PC-9 (cell line): ENCODE data around the gene ABTB2. TPM values are rescaled to one million over a fixed set of nuclear protein-coding genes. Genes with fewer than 3 reads are reported as not detected.

Experiments
- BruUV-seq: library from RNA; stranded (reverse); fragments of 400-500 nt; replicated peaks from 2 replicates; lab custom pipeline; 2021; lab: Mats Ljungman, UMichigan
- CTCF ChIA-PET: fragments of 300-600 bp; sonication (Branson Sonifier 250); formaldehyde crosslinking; loops from one replicate; lab custom pipeline; 2022; ENCODE audit warnings: antibody characterized with exemption; lab: Charles Lee
- POLR2A ChIA-PET: fragments of 300-600 bp; sonication (Branson Sonifier 250); formaldehyde crosslinking; loops from one replicate; lab custom pipeline; 2022; ENCODE audit warnings: antibody characterized with exemption; ENCODE audit not compliant: unreplicated experiment; lab: Charles Lee
- DNase-seq, 2 experiments: peaks; one replicate each; pipeline versions ENCODE4 v3.0.0 to v3.0.0-alpha.2; 2015 to 2022; ENCODE audit warnings: mixed read lengths in 1 of 2
- H2AFZ ChIP-seq: fragments of 200-600 bp; sonication (generic); 2 replicates; pipeline ENCODE4 v1.8.1; 2017; ENCODE audit warnings: antibody characterized with exemption
- H3F3A ChIP-seq: fragments of 200-600 bp; sonication (generic); 2 replicates; pipeline ENCODE4 v1.8.1; 2017; ENCODE audit warnings: antibody characterized with exemption, mild to moderate bottlenecking, low read depth; ENCODE audit not compliant: insufficient read depth
- H3K27ac ChIP-seq: fragments of 200-600 bp; sonication (generic); 2 replicates; pipeline ENCODE4 v1.6.1; 2016; ENCODE audit warnings: mixed run types
- H3K27me3 ChIP-seq: fragments of 200-600 bp; sonication (generic); 2 replicates; pipeline ENCODE4 v1.6.1; 2016; ENCODE audit warnings: low read depth, mixed run types; ENCODE audit not compliant: insufficient read depth
- H3K36me3 ChIP-seq: fragments of 200-600 bp; sonication (generic); 2 replicates; pipeline ENCODE4 v1.6.1; 2016; ENCODE audit warnings: low read depth, mixed run types
- H3K4me1 ChIP-seq: fragments of 200-600 bp; sonication (generic); replicated peaks from 2 replicates; pipeline ENCODE4 v1.6.1; 2016; ENCODE audit warnings: mixed run types; ENCODE audit not compliant: insufficient read depth
- H3K4me2 ChIP-seq: fragments of 200-600 bp; sonication (generic); 2 replicates; pipeline ENCODE4 v1.6.1; 2017; ENCODE audit warnings: mixed run types
- H3K4me3 ChIP-seq: fragments of 200-600 bp; sonication (generic); 2 replicates; pipeline ENCODE4 v1.6.1; 2016; ENCODE audit warnings: mixed run types
- H3K79me2 ChIP-seq: fragments of 200-600 bp; sonication (generic); 2 replicates; pipeline ENCODE4 v1.6.1; 2017; ENCODE audit warnings: low read depth, mixed run types
- H3K9me2 ChIP-seq: fragments of 200-600 bp; sonication (generic); 2 replicates; pipeline ENCODE4 v1.8.1; 2017; ENCODE audit warnings: mild to moderate bottlenecking; ENCODE audit not compliant: insufficient read depth
- H3K9me3 ChIP-seq: fragments of 200-600 bp; sonication (generic); 2 replicates; pipeline ENCODE4 v1.8.1; 2016; ENCODE audit warnings: low read depth; ENCODE audit not compliant: insufficient read depth
- H4K20me1 ChIP-seq: fragments of 200-600 bp; sonication (generic); 2 replicates; pipeline ENCODE4 v1.8.1; 2017; ENCODE audit not compliant: insufficient read depth
- EZH2 ChIP-seq: fragments of 200-600 bp; sonication (generic); IDR thresholded peaks from 2 replicates; pipeline ENCODE4 v1.8.0; 2017; ENCODE audit warnings: antibody characterized with exemption, low read depth
- intact Hi-C: fragments of 100-400 bp; cut with micrococcal nuclease; formaldehyde crosslinking; loops from one replicate; pipeline ENCODE4 v1.10.0; 2022; ENCODE audit not compliant: unreplicated experiment
- total RNA-seq: library from RNA; stranded (reverse); gene quantifications from 2 replicates; pipeline ENCODE4 v1.2.3, GENCODE V29; 2021
- TF ChIP-seq, protein P1 (sequence below): fragments of 200-600 bp; sonication (generic); conservative IDR thresholded peaks from 2 replicates; pipeline ENCODE4 v1.6.1; 2017; ENCODE audit warnings: mixed run types, antibody characterized with exemption, mild to moderate bottlenecking, moderate library complexity

Gene ABTB2
- total RNA-seq, 1 experiment from 2014 or later: 12.9 TPM

- peak; percentile 99 to 100 for DNase-seq
- peak overlapping the region; percentile 2; the same call in 1 of the 2 replicates for H3K4me3 ChIP-seq
- no peaks in the 10 kb centered on the region for H3K9me2 ChIP-seq
- TF ChIP-seq, protein P1, sequence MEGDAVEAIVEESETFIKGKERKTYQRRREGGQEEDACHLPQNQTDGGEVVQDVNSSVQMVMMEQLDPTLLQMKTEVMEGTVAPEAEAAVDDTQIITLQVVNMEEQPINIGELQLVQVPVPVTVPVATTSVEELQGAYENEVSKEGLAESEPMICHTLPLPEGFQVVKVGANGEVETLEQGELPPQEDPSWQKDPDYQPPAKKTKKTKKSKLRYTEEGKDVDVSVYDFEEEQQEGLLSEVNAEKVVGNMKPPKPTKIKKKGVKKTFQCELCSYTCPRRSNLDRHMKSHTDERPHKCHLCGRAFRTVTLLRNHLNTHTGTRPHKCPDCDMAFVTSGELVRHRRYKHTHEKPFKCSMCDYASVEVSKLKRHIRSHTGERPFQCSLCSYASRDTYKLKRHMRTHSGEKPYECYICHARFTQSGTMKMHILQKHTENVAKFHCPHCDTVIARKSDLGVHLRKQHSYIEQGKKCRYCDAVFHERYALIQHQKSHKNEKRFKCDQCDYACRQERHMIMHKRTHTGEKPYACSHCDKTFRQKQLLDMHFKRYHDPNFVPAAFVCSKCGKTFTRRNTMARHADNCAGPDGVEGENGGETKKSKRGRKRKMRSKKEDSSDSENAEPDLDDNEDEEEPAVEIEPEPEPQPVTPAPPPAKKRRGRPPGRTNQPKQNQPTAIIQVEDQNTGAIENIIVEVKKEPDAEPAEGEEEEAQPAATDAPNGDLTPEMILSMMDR: no peak
- no peak for TF ChIP-seq EZH2
- H3K4me2 ChIP-seq: peak overlapping the region; percentile 66
- H3K27me3 ChIP-seq: no peaks in the 10 kb centered on the region
- peak overlapping the region; percentile 77 for H3K27ac ChIP-seq
- peaks cover 34% of the 10 kb centered on the region for H3K4me1 ChIP-seq
- H3K9me3 ChIP-seq: no peaks in the 10 kb centered on the region
- H3K79me2 ChIP-seq: peaks cover 78% of the 10 kb centered on the region
- POLR2A ChIA-PET: interaction anchor here (0.6 to 0.7 kb wide), 3 partner anchors 71 to 82 kb away, joined by 3 to 11 read pairs (median 5); no protein-coding TSS in a partner anchor
- intact Hi-C loops: loop anchor here (1.0 to 2.0 kb wide), 6 partner anchors 12 to 84 kb away; partner anchors contain the start of gene ABTB2
- no peak overlapping the region for H2AFZ ChIP-seq
- no peaks in the 10 kb centered on the region for H3K36me3 ChIP-seq
- peaks cover 30% of the 10 kb centered on the region for H3F3A ChIP-seq
- CTCF ChIA-PET: interaction anchor here (0.6 to 1.5 kb wide), 2 partner anchors 101 to 326 kb away, joined by 3 to 6 read pairs; no protein-coding TSS in a partner anchor
- no TSS peak for BruUV-seq
- no peaks in the 10 kb centered on the region for H4K20me1 ChIP-seq
Observed at GRCh38 chr11:34274712-34275398, 83.0 kb downstream of the ABTB2 start.

DNA sequence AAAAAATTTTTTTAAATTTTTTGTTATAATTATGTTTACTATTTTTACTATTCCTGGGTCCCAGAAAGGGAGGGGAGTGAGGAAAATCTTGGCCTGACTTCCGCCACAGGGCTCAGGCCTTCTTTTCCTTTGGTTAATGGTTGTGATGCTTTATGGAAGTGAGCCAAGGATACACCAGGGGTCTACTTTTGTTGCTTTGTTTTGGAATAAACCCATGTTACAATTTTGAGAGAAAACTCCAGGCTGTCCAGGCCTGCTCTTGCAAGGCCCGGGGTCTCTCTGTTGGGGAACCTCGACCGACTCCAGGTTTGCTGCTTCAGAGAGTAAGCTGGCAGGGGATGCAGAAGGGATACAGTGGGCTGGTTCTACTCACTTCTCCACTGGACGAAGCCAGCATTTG lies 84.7 kb downstream of the ABTB2 start:
- H3K79me2 ChIP-seq: peaks cover 81% of the 10 kb centered on the region
- TF ChIP-seq EZH2: no peak
- TF ChIP-seq, protein P1: no peak
- no TSS peak for BruUV-seq
- intact Hi-C loops: no loop called here
- ChIA-PET CTCF (no interaction called here), POLR2A (no interaction called here)
- DNase-seq: no peak
- H3K27ac ChIP-seq: no peak overlapping the region
- no peaks in the 10 kb centered on the region for H3K36me3 ChIP-seq
- H3K4me2 ChIP-seq: no peak overlapping the region
- H3K9me3 ChIP-seq: no peaks in the 10 kb centered on the region
- no peaks in the 10 kb centered on the region for H3K9me2 ChIP-seq
- no peak overlapping the region for H3K4me3 ChIP-seq
- H2AFZ ChIP-seq: no peak overlapping the region
- peaks cover 39% of the 10 kb centered on the region for H3K4me1 ChIP-seq
- H3K27me3 ChIP-seq: no peaks in the 10 kb centered on the region
- H4K20me1 ChIP-seq: no peaks in the 10 kb centered on the region
- peaks cover 31% of the 10 kb centered on the region for H3F3A ChIP-seq

GRCh38 chr11:34271727-34272126 lies 86.1 kb downstream of the ABTB2 start:
- DNase-seq: no peak
- no peaks in the 10 kb centered on the region for H3K27me3 ChIP-seq
- H3K4me1 ChIP-seq: peaks cover 44% of the 10 kb centered on the region
- intact Hi-C loops: no loop called here
- H3K27ac ChIP-seq: no peak overlapping the region
- peaks cover 79% of the 10 kb centered on the region for H3K79me2 ChIP-seq
- no TSS peak for BruUV-seq
- TF ChIP-seq, protein P1: no peak
- no peak for TF ChIP-seq EZH2
- H3K9me3 ChIP-seq: no peaks in the 10 kb centered on the region
- H3K9me2 ChIP-seq: no peaks in the 10 kb centered on the region
- POLR2A ChIA-PET: no interaction called here
- no peaks in the 10 kb centered on the region for H3K36me3 ChIP-seq
- H2AFZ ChIP-seq: no peak overlapping the region
- H3K4me3 ChIP-seq: no peak overlapping the region
- peaks cover 38% of the 10 kb centered on the region for H3F3A ChIP-seq
- CTCF ChIA-PET: interaction anchor here (0.5 kb wide), 1 partner anchor 18 kb away, joined by 3 read pairs; no protein-coding TSS in a partner anchor
- H4K20me1 ChIP-seq: no peaks in the 10 kb centered on the region
- H3K4me2 ChIP-seq: no peak overlapping the region
